Cerebellar cortex (tissue), 1 donor: ENCODE measurements around the gene GJD2.
A peak's percentile ranks its signal among the peaks of the same experiment; 100 is the strongest.

Experiments
- DNase-seq: peaks from one replicate; pipeline ENCODE4 v3.0.0-alpha.2; 2015; ENCODE audit warnings: low spot score

GJD2 gene

GRCh38 chr15:34724481-34724880, 30.3 kb downstream of the GJD2 start:
- no peak for DNase-seq

- peak; percentile 86 for DNase-seq
Observed at GRCh38 chr15:34722439-34722836, 32.4 kb downstream of the GJD2 start.

- DNase-seq, result peak; percentile 89
Observed at GRCh38 chr15:34721802-34722438, 32.9 kb downstream of the GJD2 start.

GRCh38 chr15:34721157-34721801, 33.5 kb downstream of the GJD2 start:
- DNase-seq, result no peak

- peak; percentile 78 for DNase-seq
Observed at GRCh38 chr15:34719695-34720094, 35.1 kb downstream of the GJD2 start.

GRCh38 chr15:34718681-34719665, 35.8 kb downstream of the GJD2 start:
- peak; percentile 78 for DNase-seq

- DNase-seq, result no peak
Observed at GRCh38 chr15:34717729-34718128, 37.1 kb downstream of the GJD2 start.

GRCh38 chr15:34716111-34716510, 38.7 kb downstream of the GJD2 start:
- no peak for DNase-seq

- no peak for DNase-seq
Observed at GRCh38 chr15:34714476-34715121, 40.2 kb downstream of the GJD2 start.

- peak; percentile 22 for DNase-seq
Observed at GRCh38 chr15:34713635-34714034, 41.2 kb downstream of the GJD2 start.

- no peak for DNase-seq
Observed at GRCh38 chr15:34709866-34710265, 44.9 kb downstream of the GJD2 start.

GRCh38 chr15:34708422-34708821, 46.4 kb downstream of the GJD2 start:
- peak; percentile 92 for DNase-seq

GRCh38 chr15:34701536-34701935, 53.3 kb downstream of the GJD2 start:
- no peak for DNase-seq
